Globus pallidus (tissue), 1 donor: ENCODE results near the gene RBKS.
"Not testable (repeated sequence)": the region's sequence is repeated elsewhere in the genome, so short reads cannot be mapped to it uniquely, and the experiment has no call there.

Source experiments
- DNase-seq: peaks from one replicate; pipeline ENCODE4 v3.0.0-alpha.2; 2015; ENCODE audit warnings: low spot score

Gene RBKS

DNA sequence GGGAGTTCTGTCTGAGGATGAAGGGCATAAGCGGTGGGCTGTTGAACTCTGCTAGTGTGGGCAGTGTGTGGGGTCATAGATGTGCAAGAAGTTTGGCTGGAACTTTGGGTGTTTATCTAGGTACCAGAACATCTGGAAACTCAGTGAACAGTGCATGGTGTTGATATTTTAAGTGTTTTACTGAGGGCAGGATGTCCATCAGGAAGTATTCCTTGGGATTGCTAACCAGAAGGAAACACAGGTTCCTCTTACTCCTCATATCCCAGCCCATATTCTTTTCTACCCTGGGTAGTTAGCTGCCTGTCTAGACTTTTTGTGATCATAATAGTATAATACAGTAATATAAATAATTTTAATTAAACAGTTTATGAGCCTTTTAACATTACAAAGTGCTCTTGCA is 15.9 kb upstream of the RBKS start:
- DNase-seq = no peak

GRCh38 chr2:27904405-27904665 is 14.1 kb upstream of the RBKS start:
- DNase-seq = no peak

DNA sequence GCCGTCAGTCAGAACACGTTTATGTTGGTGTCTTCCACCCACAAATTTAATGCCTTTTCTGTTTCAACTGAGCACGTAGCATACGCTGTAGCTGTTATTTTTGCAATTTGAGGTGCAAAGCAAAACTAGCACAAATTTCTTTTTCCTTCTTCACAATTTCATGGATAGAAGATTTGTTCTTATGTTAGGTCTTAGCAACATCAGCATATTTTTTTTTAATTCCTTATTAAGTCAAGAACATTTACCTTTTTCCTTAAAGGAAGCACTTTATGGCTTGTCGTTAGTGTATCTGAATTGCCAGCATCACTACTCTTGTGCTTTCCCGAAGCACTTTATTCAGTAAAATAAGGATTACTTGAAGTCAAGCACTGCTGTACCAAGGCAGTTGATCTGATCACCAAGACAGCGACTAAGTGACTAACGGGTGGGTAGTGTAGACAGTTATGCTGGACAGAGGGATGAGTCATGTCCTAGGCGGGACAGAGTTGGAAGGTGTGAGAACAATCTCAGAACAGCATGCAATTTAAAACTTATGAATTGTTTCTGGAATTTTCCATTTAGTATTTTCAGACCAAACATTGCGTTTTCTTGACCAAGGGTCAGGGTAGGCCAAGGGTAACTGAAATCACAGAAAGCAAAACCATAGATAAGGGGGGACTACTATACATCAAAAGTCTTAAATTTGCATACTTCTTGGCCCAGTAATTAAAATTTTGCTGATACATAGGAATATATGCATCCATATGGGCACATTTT is 13.6 kb upstream of the RBKS start:
- no peak for DNase-seq

DNA sequence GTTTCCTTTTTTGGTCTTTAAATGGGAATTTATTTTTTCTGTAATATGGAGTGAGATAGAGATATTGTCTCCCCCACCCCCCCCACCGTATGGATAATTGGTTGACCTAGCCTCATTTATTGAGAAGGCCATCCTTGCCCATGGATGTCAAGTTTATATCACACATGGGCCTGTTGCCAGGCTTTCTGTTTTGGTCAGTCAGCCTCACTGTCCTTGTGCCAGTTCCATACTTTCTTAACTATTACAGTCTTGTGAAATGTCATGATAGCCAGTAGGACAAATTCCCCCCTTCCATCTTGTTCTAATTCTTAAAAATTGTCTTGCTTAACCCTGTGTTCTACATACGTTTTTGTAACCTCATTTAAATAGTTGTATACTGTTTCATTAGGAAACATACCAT is 12.8 kb upstream of the RBKS start:
- no peak for DNase-seq

DNA sequence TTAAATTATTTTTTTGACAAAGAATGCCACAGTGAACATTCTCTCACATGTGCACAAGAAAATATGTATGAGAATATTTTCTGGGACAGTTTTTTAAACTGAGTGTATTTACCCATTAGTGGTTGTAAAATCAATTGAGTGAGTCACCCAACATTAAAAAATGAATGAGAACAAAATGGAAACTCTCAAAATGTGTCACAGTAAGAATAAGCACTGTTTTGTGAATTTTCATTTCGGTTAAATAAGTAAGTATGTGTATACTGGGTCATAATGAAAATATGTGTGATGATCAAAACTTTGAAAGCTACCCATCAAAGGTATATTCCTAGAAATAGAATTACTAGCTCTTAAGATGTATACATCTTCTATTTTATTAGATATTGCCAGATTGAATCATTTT is 11.9 kb upstream of the RBKS start:
- DNase-seq = no peak

- DNase-seq = no peak
Measured at GRCh38 chr2:27901234-27901633, 11.0 kb upstream of the RBKS start.

GRCh38 chr2:27897717-27898116 is 7.5 kb upstream of the RBKS start:
- no peak for DNase-seq

- DNase-seq = no peak
Measured at GRCh38 chr2:27893006-27893405, 2.8 kb upstream of the RBKS start.

DNA sequence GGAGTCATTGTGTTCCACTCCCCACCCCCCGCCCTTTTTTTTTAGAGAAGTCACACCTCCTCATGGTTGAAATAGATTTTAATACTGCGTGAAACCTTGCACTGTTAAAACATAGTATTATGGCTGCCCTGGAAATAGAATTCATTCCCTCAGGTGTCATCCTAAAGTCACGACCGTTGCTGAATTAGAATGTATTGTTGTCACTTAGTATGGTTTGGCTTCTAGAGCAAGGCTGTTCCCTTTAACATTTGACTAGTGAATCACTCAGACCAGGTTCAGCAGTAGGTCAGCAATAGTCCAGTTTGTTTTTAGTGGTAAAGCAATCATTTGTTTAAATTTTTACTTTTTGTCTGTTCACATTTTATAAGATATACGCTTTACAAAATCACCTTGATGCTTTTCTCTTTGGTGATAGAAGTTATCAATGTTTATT is 1.5 kb upstream of the RBKS start:
- no peak for DNase-seq

GRCh38 chr2:27890924-27891672 is 911 bp upstream of the RBKS start:
- DNase-seq = peak; percentile 56

GRCh38 chr2:27889774-27890145 is 427 bp downstream of the RBKS start:
- DNase-seq = no peak

DNA sequence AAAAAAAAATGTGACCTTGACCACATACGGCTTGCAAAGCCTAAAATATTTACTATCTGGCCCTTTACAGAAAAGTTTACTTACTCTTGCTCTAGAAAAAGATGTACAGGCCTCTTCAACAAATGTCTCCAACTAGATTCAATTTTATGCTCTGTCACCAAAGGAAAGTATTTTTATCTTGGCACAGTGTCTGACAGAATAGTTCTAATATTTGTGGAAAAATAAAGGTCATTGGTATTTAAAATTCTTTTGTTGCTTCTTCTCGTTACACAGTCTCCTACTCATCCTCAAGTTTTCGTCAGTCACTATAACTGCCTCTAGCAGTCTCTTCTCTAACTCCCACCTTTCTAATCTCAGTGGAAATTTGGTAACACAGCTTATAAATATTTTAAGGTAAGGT is 1.4 kb downstream of the RBKS start:
- DNase-seq = no peak

DNA sequence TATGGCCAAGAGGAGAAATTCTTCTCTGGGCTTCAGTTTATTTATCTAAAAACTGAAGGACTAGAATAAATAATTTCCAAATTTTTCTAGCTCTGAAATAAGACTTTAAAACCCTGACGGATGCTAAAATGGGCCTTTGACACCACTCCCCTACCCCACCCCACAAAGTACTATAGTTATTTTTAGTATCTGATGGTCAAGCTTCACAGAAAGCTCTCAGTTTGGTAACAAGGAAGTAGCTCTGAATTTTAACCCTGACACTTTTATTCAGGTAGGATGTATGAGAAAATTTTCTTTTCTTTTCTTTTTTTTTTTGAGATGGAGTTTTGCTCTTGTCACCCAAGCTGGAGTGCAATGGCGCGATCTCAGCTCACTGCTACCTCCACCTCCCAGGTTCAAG is 2.4 kb downstream of the RBKS start:
- no peak for DNase-seq

- no peak for DNase-seq
Measured at GRCh38 chr2:27887111-27887510, 3.1 kb downstream of the RBKS start.

GRCh38 chr2:27886322-27886721 is 3.9 kb downstream of the RBKS start:
- no peak for DNase-seq

- no peak for DNase-seq
Measured at GRCh38 chr2:27885661-27886060, 4.5 kb downstream of the RBKS start.

GRCh38 chr2:27885234-27885633 is 5.0 kb downstream of the RBKS start:
- no peak for DNase-seq

- DNase-seq = no peak
Measured at GRCh38 chr2:27884601-27885000, 5.6 kb downstream of the RBKS start.

DNA sequence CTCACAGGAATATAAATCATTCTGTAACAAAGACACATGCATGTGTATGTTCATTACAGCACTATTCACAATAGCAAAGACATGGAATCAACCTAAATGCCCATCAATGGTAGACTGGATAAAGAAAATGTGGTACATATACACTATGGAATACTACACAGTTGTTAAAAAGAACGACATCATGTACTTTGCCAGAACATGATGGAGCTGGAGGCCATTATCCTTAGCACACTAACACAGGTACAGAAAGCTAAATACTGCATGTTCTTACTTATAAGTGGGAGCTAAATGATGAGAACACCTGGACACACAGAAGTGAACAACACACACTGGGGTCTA is 7.6 kb downstream of the RBKS start:
- not testable (repeated sequence) for DNase-seq

DNA sequence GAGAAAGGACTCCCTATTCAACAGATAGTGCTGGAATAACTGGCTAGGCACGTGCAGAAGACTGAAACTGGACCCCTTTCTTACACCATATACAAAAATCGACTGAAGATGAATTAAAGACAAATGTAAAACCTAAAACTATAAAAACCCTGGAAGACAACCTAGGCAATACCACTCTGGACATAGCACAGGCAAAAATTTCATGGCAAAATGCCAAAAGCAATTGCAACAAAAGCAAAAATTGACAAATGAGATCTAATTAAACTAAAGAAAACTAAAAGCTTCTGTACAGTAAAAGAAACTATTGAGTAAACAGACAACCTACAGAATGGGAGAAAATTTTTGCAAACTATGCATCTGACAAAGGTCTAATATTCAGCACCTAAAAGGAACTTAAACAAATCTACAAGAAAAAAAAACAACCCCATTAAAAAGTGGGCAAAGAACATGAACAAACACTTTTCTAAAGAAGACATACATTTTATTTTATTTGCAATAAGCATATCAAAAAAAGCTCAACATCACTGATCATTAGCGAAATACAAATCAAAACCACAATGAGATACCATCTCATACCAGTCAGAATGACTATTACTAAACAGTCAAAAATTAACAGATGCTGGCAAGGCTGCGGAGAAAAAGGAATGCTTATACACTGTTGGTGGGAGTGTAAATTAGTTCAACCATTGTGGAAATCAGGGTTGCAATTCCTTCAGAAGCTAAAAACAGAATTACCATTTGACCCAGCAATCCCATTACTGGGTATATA is 8.2 kb downstream of the RBKS start:
- DNase-seq = not testable (repeated sequence)

DNA sequence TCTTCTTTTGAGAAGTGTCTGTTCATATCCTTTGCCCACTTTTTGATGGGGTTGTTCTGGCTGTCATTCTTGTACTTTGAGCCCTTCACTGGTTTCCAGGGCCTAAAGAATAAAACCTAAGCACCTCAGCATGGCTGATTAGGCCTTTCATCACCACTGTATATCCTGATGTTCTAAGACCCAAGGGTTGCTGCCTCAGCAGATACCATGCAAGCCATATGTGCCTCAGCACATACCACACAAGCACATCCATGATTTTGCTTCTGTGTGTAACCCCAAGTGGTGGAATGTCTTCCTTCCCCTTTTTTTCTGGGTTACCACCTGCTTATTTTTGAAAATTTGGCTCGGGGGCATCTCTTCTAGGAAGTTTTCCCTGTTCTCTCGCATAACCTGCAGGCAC is 11.4 kb downstream of the RBKS start:
- no peak for DNase-seq

- DNase-seq = no peak
Measured at GRCh38 chr2:27875089-27875881, 14.9 kb downstream of the RBKS start.

DNA sequence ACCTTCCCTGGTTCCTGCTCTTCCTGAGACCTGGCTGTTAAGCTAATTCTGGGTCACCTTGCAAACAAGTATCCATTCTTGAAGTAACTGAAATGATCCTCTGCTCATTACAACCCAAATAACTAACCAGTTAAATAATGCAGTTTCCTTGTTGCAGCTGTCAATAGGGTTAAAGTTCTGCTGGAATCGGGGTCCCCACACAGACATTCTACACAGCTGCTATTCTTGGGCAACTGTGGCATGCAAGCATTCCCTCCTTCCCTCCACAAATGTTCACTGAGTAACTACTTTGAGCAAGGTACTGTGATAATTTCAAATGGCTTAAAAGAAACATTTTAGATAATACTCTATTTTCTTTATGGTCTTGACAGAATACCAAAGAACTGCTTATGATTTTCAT is 17.1 kb downstream of the RBKS start:
- no peak for DNase-seq
